Stimulated activated CD8-positive, alpha-beta memory T cell treated with anti-CD3 and anti-CD28 coated beads, Interleukin-15, amount 100 ng/mL, for 1 hour (primary cell): Measurements from ENCODE around the gene NOS3.
"Not testable (repeated sequence)": the region's sequence is repeated elsewhere in the genome, so short reads cannot be mapped to it uniquely, and the experiment has no call there.

Experiments used
- DNase-seq: peaks from one replicate; pipeline ENCODE4 v3.0.0-alpha.2; 2020; ENCODE audit warnings: low read depth

NOS3 gene

GRCh38 chr7:151000897-151001495 is 10.2 kb downstream of the NOS3 start:
- no peak for DNase-seq

GRCh38 chr7:151001546-151001945 is 10.7 kb downstream of the NOS3 start:
- DNase-seq = no peak

- DNase-seq = no peak
Measured at GRCh38 chr7:151003572-151003971, 12.8 kb downstream of the NOS3 start.

- DNase-seq = no peak
Measured at GRCh38 chr7:151005566-151005965, 14.7 kb downstream of the NOS3 start.

- no peak for DNase-seq
Measured at GRCh38 chr7:151006590-151007300, 15.9 kb downstream of the NOS3 start.

GRCh38 chr7:151007469-151007898 is 16.7 kb downstream of the NOS3 start:
- no peak for DNase-seq

GRCh38 chr7:151008143-151008510 is 17.3 kb downstream of the NOS3 start:
- no peak for DNase-seq

- peak; percentile 60 for DNase-seq
Measured at GRCh38 chr7:151008511-151009323, 17.9 kb downstream of the NOS3 start.

GRCh38 chr7:151009327-151010036 is 18.7 kb downstream of the NOS3 start:
- no peak for DNase-seq

- DNase-seq = no peak
Measured at GRCh38 chr7:151010037-151010306, 19.2 kb downstream of the NOS3 start.

- DNase-seq = no peak
Measured at GRCh38 chr7:151010307-151011096, 19.7 kb downstream of the NOS3 start.

- DNase-seq = no peak
Measured at GRCh38 chr7:151011097-151011409, 20.2 kb downstream of the NOS3 start.

GRCh38 chr7:151011616-151012015 is 20.8 kb downstream of the NOS3 start:
- not testable (repeated sequence) for DNase-seq

- DNase-seq = no peak
Measured at GRCh38 chr7:151012031-151012692, 21.3 kb downstream of the NOS3 start.

- DNase-seq = no peak
Measured at GRCh38 chr7:151012911-151013347, 22.1 kb downstream of the NOS3 start.

GRCh38 chr7:151013356-151013732 is 22.5 kb downstream of the NOS3 start:
- DNase-seq = no peak

GRCh38 chr7:151013733-151014497 is 23.1 kb downstream of the NOS3 start:
- peak; percentile 77 for DNase-seq

- no peak for DNase-seq
Measured at GRCh38 chr7:151014950-151015349, 24.1 kb downstream of the NOS3 start.

GRCh38 chr7:151015967-151016366 is 25.1 kb downstream of the NOS3 start:
- no peak for DNase-seq

GRCh38 chr7:151016505-151016904 is 25.7 kb downstream of the NOS3 start:
- DNase-seq = no peak

- no peak for DNase-seq
Measured at GRCh38 chr7:151016942-151017341, 26.1 kb downstream of the NOS3 start.
